AG09319 (cell line): ENCODE measurements around the gene RAD51B.

Experiments
- DNase-seq: peaks from one replicate; pipeline ENCODE4 v3.0.0-alpha.2; 2010; ENCODE audit warnings: low read depth; ENCODE audit errors: extremely low read depth
- CTCF ChIP-seq: IDR thresholded peaks from 2 replicates; pipeline ENCODE4 v1.5.1; 2011; ENCODE audit warnings: low read depth, mild to moderate bottlenecking, inconsistent platforms, low read length, moderate library complexity

RAD51B gene

GRCh38 chr14:68503186-68503825, 683.7 kb downstream of the RAD51B start:
- DNase-seq = no peak
- TF ChIP-seq CTCF = no peak

GRCh38 chr14:68504861-68505260, 685.3 kb downstream of the RAD51B start:
- no peak for TF ChIP-seq CTCF
- DNase-seq = no peak

GRCh38 chr14:68506021-68506644, 686.6 kb downstream of the RAD51B start:
- DNase-seq = no peak
- no peak for TF ChIP-seq CTCF

GRCh38 chr14:68506645-68507419, 687.3 kb downstream of the RAD51B start:
- DNase-seq = no peak
- TF ChIP-seq CTCF = no peak

- no peak for TF ChIP-seq CTCF
- DNase-seq = no peak
Observed at GRCh38 chr14:68507544-68508081, 688.0 kb downstream of the RAD51B start.

- DNase-seq = no peak
- no peak for TF ChIP-seq CTCF
Observed at GRCh38 chr14:68508581-68508980, 689.0 kb downstream of the RAD51B start.
